MM.1S (cell line): ENCODE results near the gene COQ8A.
A peak's percentile ranks its signal among the peaks of the same experiment; 100 is the strongest.

ENCODE experiments used
- DNase-seq: peaks from one replicate; pipeline ENCODE4 v3.0.0-alpha.2; 2015
- H2AFZ ChIP-seq: fragments of 300-600 bp; sonication (generic); 2 replicates; pipeline ENCODE4 v1.6.0; 2016; ENCODE audit warnings: antibody characterized with exemption, low read length
- H3F3A ChIP-seq: fragments of 300-600 bp; sonication (generic); 2 replicates; pipeline ENCODE4 v1.6.1; 2016; ENCODE audit warnings: mild to moderate bottlenecking, antibody characterized with exemption, low read length, moderate library complexity, mixed read lengths; ENCODE audit not compliant: insufficient read depth
- H3K27ac ChIP-seq: fragments of 300-600 bp; sonication (generic); 2 replicates; pipeline ENCODE4 v1.5.1; 2016; ENCODE audit warnings: mild to moderate bottlenecking, low read length
- H3K27me3 ChIP-seq: fragments of 300-600 bp; sonication (generic); replicated peaks from 2 replicates; pipeline ENCODE4 v1.6.0; 2016; ENCODE audit warnings: low read length; ENCODE audit not compliant: insufficient read depth
- H3K36me3 ChIP-seq: fragments of 300-600 bp; sonication (generic); replicated peaks from 2 replicates; pipeline ENCODE4 v1.6.1; 2016; ENCODE audit warnings: mild to moderate bottlenecking, low read length, mixed read lengths; ENCODE audit not compliant: insufficient read depth
- H3K4me1 ChIP-seq: fragments of 300-600 bp; sonication (generic); 2 replicates; pipeline ENCODE4 v1.6.1; 2016; ENCODE audit warnings: low read length, mixed read lengths
- H3K4me2 ChIP-seq: fragments of 300-600 bp; sonication (generic); 2 replicates; pipeline ENCODE4 v1.6.0; 2016; ENCODE audit warnings: low read depth, low read length
- H3K4me3 ChIP-seq: fragments of 300-600 bp; sonication (generic); 2 replicates; pipeline ENCODE4 v1.5.1; 2016; ENCODE audit warnings: low read length, mixed read lengths
- H3K79me2 ChIP-seq: fragments of 300-600 bp; sonication (generic); 2 replicates; pipeline ENCODE4 v1.6.1; 2016; ENCODE audit warnings: mixed run types, low read length, mixed read lengths
- H3K9ac ChIP-seq: fragments of 300-600 bp; sonication (generic); 2 replicates; pipeline ENCODE4 v1.6.1; 2016; ENCODE audit warnings: low read length, mixed read lengths
- H3K9me2 ChIP-seq: fragments of 300-600 bp; sonication (generic); replicated peaks from 2 replicates; pipeline ENCODE4 v1.6.1; 2016; ENCODE audit warnings: mild to moderate bottlenecking, low read length, mixed read lengths; ENCODE audit not compliant: insufficient read depth
- H3K9me3 ChIP-seq: fragments of 300-600 bp; sonication (generic); replicated peaks from 2 replicates; pipeline ENCODE4 v1.6.1; 2016; ENCODE audit warnings: mild to moderate bottlenecking, low read length, mixed read lengths; ENCODE audit not compliant: insufficient read depth
- H4K20me1 ChIP-seq: fragments of 300-600 bp; sonication (generic); 2 replicates; pipeline ENCODE4 v1.6.1; 2016; ENCODE audit warnings: mild to moderate bottlenecking, low read length, moderate library complexity, mixed read lengths; ENCODE audit not compliant: insufficient read depth
- CTCF ChIP-seq: fragments of 300-600 bp; sonication (generic); IDR thresholded peaks from 2 replicates; pipeline ENCODE4 v1.5.1; 2016; ENCODE audit warnings: antibody characterized with exemption, low read length, mixed read lengths
- EZH2 ChIP-seq: fragments of 300-600 bp; sonication (generic); optimal IDR thresholded peaks from 2 replicates; pipeline ENCODE3; 2017; ENCODE audit warnings: low read depth, mild to moderate bottlenecking, antibody characterized with exemption, low read length, mixed read lengths
- EZH2phosphoT487 ChIP-seq: fragments of 300-600 bp; sonication (generic); IDR thresholded peaks from 2 replicates; pipeline ENCODE4 v1.6.1; 2018; ENCODE audit warnings: antibody characterized with exemption, low read length

The COQ8A gene

GRCh38 chr1:226908419-226908818 lies 31.7 kb upstream of the COQ8A start:
- H3K27ac ChIP-seq = no peak overlapping the region
- no peaks in the 10 kb centered on the region for H3F3A ChIP-seq
- no peak overlapping the region for H2AFZ ChIP-seq
- no peak overlapping the region for H3K4me3 ChIP-seq
- no peak overlapping the region for H3K4me2 ChIP-seq
- no peak for TF ChIP-seq EZH2
- TF ChIP-seq EZH2phosphoT487 = no peak
- TF ChIP-seq CTCF = no peak
- H3K27me3 ChIP-seq = no peaks in the 10 kb centered on the region
- no peaks in the 10 kb centered on the region for H4K20me1 ChIP-seq
- no peak for DNase-seq
- H3K36me3 ChIP-seq = no peaks in the 10 kb centered on the region
- H3K9ac ChIP-seq = no peak overlapping the region
- peaks cover 6% of the 10 kb centered on the region; the same call in 1 of the 2 replicates for H3K4me1 ChIP-seq
- H3K9me2 ChIP-seq = no peaks in the 10 kb centered on the region
- no peaks in the 10 kb centered on the region for H3K79me2 ChIP-seq
- H3K9me3 ChIP-seq = no peaks in the 10 kb centered on the region

- no peaks in the 10 kb centered on the region for H3K9me2 ChIP-seq
- no peak for DNase-seq
- TF ChIP-seq EZH2phosphoT487 = no peak
- TF ChIP-seq EZH2 = no peak
- no peak for TF ChIP-seq CTCF
- no peaks in the 10 kb centered on the region for H3K36me3 ChIP-seq
- H4K20me1 ChIP-seq = no peaks in the 10 kb centered on the region
- H3K9me3 ChIP-seq = no peaks in the 10 kb centered on the region
- H3F3A ChIP-seq = no peaks in the 10 kb centered on the region
- H3K27me3 ChIP-seq = no peaks in the 10 kb centered on the region
- no peak overlapping the region for H3K27ac ChIP-seq
- H3K4me1 ChIP-seq = peaks cover 6% of the 10 kb centered on the region; the same call in 1 of the 2 replicates
- H3K79me2 ChIP-seq = no peaks in the 10 kb centered on the region
- H3K9ac ChIP-seq = no peak overlapping the region
- no peak overlapping the region for H2AFZ ChIP-seq
- no peak overlapping the region for H3K4me3 ChIP-seq
- no peak overlapping the region for H3K4me2 ChIP-seq
These were observed 31.2 kb upstream of the COQ8A start for GRCh38 chr1:226908913-226909312.

- Histone ChIP-seq H3K4me1 (peaks cover 6% of the 10 kb centered on the region; the same call in 1 of the 2 replicates), H2AFZ (peak overlapping the region; percentile 22), H3K4me3 (no peak overlapping the region), H3K9ac (no peak overlapping the region), H3K79me2 (no peaks in the 10 kb centered on the region), H3K27me3 (no peaks in the 10 kb centered on the region), H3F3A (no peaks in the 10 kb centered on the region), H4K20me1 (no peaks in the 10 kb centered on the region), H3K9me2 (no peaks in the 10 kb centered on the region), H3K4me2 (peak overlapping the region; percentile 38; the same call in 1 of the 2 replicates), H3K9me3 (no peaks in the 10 kb centered on the region), H3K36me3 (no peaks in the 10 kb centered on the region), H3K27ac (no peak overlapping the region)
- no peak for TF ChIP-seq EZH2phosphoT487
- peak; percentile 85 for TF ChIP-seq CTCF
- no peak for TF ChIP-seq EZH2
- DNase-seq = peak; percentile 80
These were observed 27.4 kb upstream of the COQ8A start for GRCh38 chr1:226912587-226913176.
